Measurements from ENCODE around the gene CTSC. TPM values are rescaled to one million over a fixed set of nuclear protein-coding genes. Genes with fewer than 3 reads are reported as not detected.

The CTSC gene
- total RNA-seq, 1 experiment from 2014 or later: 103 TPM

DNA sequence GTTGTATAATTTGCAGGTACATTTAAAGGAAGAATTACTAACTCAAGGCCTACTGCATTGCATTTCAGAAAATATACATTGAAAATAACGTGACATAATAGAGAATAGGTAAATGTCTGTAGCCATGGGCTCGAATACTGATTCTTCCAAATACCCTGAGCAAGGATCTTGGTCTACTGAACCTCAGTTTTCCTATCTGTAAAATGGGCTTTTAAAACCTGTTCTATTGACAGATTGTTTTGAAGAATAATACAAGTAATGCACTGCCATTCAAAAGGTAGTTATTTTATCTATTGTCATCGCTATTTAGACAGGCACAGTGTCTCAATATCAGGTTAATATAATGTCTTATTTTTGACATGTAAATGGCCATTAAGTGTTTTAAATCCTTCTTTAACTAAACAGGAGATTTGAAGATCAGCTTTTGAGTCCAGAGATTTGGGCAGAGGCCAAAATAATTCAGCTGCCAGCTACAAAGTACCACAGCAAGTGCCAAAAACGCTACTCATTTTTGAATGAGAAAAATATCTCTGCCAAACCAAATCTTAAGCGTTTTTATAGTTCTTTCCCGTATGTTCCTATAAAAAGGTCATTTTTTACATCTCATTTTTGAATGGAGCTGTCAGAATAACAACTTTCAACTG, 56.7 kb downstream of the CTSC start:
- Mint-ChIP-seq H3K9me3 (ENCODE audit: unreplicated experiment) (no peaks in the 10 kb centered on the region), H3K36me3 (ENCODE audit: insufficient read depth, unreplicated experiment) (peaks cover 7% of the 10 kb centered on the region), H3K27me3 (ENCODE audit: insufficient read depth, unreplicated experiment) (no peaks in the 10 kb centered on the region), H3K27ac (ENCODE audit: low read depth, unreplicated experiment) (no peak overlapping the region), H3K4me1 (ENCODE audit: insufficient read depth, unreplicated experiment) (peaks cover 12% of the 10 kb centered on the region), H3K4me3 (ENCODE audit: unreplicated experiment) (no peak overlapping the region)
- no peak for TF ChIP-seq CTCF (IDR thresholded peaks at IDR 0.05; ENCODE audit: unreplicated experiment)
- peak; percentile 18 for DNase-seq (ENCODE audit: unreplicated experiment)
- ChIA-PET CTCF (interaction anchor here (0.8 to 6.1 kb wide), 9 partner anchors 12 to 820 kb away, joined by 3 to 49 read pairs (median 4); no protein-coding TSS in a partner anchor), POLR2A (interaction anchor here (0.6 to 2.7 kb wide), 5 partner anchors 17 to 276 kb away, joined by 3 to 6 read pairs (median 5); partner anchors contain the start of gene RAB38)
- intact Hi-C loops (cut with micrococcal nuclease): loop anchor here (1.0 to 5.0 kb wide), 6 partner anchors 48 to 928 kb away; partner anchors contain the start of gene RAB38
- no TSS peak for BruUV-seq (replicated peaks)

- no peaks in the 10 kb centered on the region for H3K27me3 Mint-ChIP-seq (ENCODE audit: insufficient read depth, unreplicated experiment)
- no peak for DNase-seq (ENCODE audit: unreplicated experiment)
- no peak overlapping the region for H3K4me3 Mint-ChIP-seq (ENCODE audit: unreplicated experiment)
- H3K9me3 Mint-ChIP-seq (ENCODE audit: unreplicated experiment): no peaks in the 10 kb centered on the region
- BruUV-seq (replicated peaks): no TSS peak
- TF ChIP-seq CTCF (IDR thresholded peaks at IDR 0.05; ENCODE audit: unreplicated experiment): no peak
- CTCF ChIA-PET: interaction anchor here (0.8 to 6.1 kb wide), 4 partner anchors 9 to 261 kb away, joined by 3 to 41 read pairs (median 12); no protein-coding TSS in a partner anchor
- intact Hi-C loops (cut with micrococcal nuclease): no loop called here
- POLR2A ChIA-PET: no interaction called here
- peaks cover 20% of the 10 kb centered on the region for H3K4me1 Mint-ChIP-seq (ENCODE audit: insufficient read depth, unreplicated experiment)
- no peak overlapping the region for H3K27ac Mint-ChIP-seq (ENCODE audit: low read depth, unreplicated experiment)
- peaks cover 7% of the 10 kb centered on the region for H3K36me3 Mint-ChIP-seq (ENCODE audit: insufficient read depth, unreplicated experiment)
Measured at GRCh38 chr11:88277349-88277915, 60.1 kb downstream of the CTSC start.

- Mint-ChIP-seq H3K4me3 (ENCODE audit: unreplicated experiment) (no peak overlapping the region), H3K27me3 (ENCODE audit: insufficient read depth, unreplicated experiment) (no peaks in the 10 kb centered on the region), H3K36me3 (ENCODE audit: insufficient read depth, unreplicated experiment) (no peaks in the 10 kb centered on the region), H3K9me3 (ENCODE audit: unreplicated experiment) (no peaks in the 10 kb centered on the region), H3K27ac (ENCODE audit: low read depth, unreplicated experiment) (no peak overlapping the region), H3K4me1 (ENCODE audit: insufficient read depth, unreplicated experiment) (peaks cover 13% of the 10 kb centered on the region)
- intact Hi-C loops (cut with micrococcal nuclease): no loop called here
- no peak for TF ChIP-seq CTCF (IDR thresholded peaks at IDR 0.05; ENCODE audit: unreplicated experiment)
- no peak for DNase-seq (ENCODE audit: unreplicated experiment)
- ChIA-PET CTCF (interaction anchor here (0.5 to 1.1 kb wide), 4 partner anchors 259 to 938 kb away, joined by 3 to 4 read pairs (median 3); no protein-coding TSS in a partner anchor), POLR2A (interaction anchor here (0.6 to 0.9 kb wide), 2 partner anchors 171 to 252 kb away, joined by 3 read pairs; no protein-coding TSS in a partner anchor)
- no TSS peak for BruUV-seq (replicated peaks)
Measured at GRCh38 chr11:88275636-88276035, 61.9 kb downstream of the CTSC start.

GRCh38 chr11:88266919-88267318, 70.6 kb downstream of the CTSC start:
- ChIA-PET CTCF (no interaction called here), POLR2A (no interaction called here)
- Mint-ChIP-seq H3K4me3 (ENCODE audit: unreplicated experiment) (no peak overlapping the region), H3K27ac (ENCODE audit: low read depth, unreplicated experiment) (no peak overlapping the region), H3K36me3 (ENCODE audit: insufficient read depth, unreplicated experiment) (no peaks in the 10 kb centered on the region), H3K4me1 (ENCODE audit: insufficient read depth, unreplicated experiment) (no peaks in the 10 kb centered on the region), H3K9me3 (ENCODE audit: unreplicated experiment) (no peaks in the 10 kb centered on the region), H3K27me3 (ENCODE audit: insufficient read depth, unreplicated experiment) (no peaks in the 10 kb centered on the region)
- DNase-seq (ENCODE audit: unreplicated experiment): no peak
- intact Hi-C loops (cut with micrococcal nuclease): no loop called here
- BruUV-seq (replicated peaks): no TSS peak
- no peak for TF ChIP-seq CTCF (IDR thresholded peaks at IDR 0.05; ENCODE audit: unreplicated experiment)

All from MCF 10A (cell line).